Measurements from ENCODE around the gene SPEM1. TPM values are rescaled to one million over a fixed set of nuclear protein-coding genes. Genes with fewer than 3 reads are reported as not detected.
A peak's percentile ranks its signal among the peaks of the same experiment; 100 is the strongest.

Gene SPEM1
- total RNA-seq, 2 donors from 2014 or later, result not detected

DNA sequence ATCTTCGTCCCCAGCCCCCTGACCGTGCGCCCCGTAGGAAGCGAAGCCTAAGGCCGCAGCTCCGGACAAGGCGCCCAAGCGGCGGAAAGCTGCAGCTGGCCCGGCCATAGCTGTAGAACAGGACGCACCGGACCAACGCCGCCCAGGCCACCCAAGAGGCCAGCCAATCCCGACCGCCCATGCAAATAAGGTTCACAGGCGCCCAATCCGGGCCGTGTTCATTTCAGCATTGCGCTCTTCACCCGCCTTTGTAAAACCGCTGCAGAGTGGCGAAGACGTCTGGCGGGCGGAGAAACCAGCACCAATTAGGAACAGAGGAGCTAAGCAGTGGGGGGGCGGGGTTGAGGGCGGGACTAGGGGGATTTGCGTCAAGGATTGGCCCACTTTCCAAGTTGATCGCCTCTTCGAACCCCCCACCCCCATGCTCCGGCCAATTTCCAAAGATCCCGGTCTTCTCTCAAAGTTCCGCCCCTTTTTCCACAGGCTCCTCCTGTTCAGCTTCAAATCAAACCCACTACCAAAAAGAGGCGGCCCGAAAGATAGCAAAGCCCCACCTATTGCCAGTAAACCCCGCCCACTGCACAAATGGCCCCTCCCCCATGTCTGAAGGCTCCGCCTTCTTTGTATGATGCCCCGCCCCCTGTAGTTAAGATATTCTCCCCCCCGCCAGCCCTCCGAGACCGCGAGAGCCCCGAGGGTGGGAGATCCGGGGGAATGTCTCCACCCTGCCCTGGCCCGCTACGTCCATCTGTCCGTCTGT, 16.0 kb upstream of the SPEM1 start, which contains the start of gene TMEM256:
TMEM256 (minus strand) TSS at position 121 of the 760 bp plus-strand sequence; CDS start at position 108, 13 bp downstream.
- H3K36me3 ChIP-seq, result no peaks in the 10 kb centered on the region
- H3K4me1 ChIP-seq, result peaks cover 0 to 27% of the 10 kb centered on the region in 2 donors
- TF ChIP-seq, protein P1, sequence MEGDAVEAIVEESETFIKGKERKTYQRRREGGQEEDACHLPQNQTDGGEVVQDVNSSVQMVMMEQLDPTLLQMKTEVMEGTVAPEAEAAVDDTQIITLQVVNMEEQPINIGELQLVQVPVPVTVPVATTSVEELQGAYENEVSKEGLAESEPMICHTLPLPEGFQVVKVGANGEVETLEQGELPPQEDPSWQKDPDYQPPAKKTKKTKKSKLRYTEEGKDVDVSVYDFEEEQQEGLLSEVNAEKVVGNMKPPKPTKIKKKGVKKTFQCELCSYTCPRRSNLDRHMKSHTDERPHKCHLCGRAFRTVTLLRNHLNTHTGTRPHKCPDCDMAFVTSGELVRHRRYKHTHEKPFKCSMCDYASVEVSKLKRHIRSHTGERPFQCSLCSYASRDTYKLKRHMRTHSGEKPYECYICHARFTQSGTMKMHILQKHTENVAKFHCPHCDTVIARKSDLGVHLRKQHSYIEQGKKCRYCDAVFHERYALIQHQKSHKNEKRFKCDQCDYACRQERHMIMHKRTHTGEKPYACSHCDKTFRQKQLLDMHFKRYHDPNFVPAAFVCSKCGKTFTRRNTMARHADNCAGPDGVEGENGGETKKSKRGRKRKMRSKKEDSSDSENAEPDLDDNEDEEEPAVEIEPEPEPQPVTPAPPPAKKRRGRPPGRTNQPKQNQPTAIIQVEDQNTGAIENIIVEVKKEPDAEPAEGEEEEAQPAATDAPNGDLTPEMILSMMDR (IDR thresholded peaks at IDR 0.05), result no peak
- peak within 1 kb of the TSS; percentile 74 to 76 for H3K4me3 ChIP-seq
- peak; percentile 100 for DNase-seq (ENCODE audit: low spot score)
- peak within 1 kb of the TSS; percentile 91 to 94 for H3K27ac ChIP-seq
- H3K27me3 ChIP-seq, result no peaks in the 10 kb centered on the region
- H3K9me3 ChIP-seq, result no peaks in the 10 kb centered on the region

DNA sequence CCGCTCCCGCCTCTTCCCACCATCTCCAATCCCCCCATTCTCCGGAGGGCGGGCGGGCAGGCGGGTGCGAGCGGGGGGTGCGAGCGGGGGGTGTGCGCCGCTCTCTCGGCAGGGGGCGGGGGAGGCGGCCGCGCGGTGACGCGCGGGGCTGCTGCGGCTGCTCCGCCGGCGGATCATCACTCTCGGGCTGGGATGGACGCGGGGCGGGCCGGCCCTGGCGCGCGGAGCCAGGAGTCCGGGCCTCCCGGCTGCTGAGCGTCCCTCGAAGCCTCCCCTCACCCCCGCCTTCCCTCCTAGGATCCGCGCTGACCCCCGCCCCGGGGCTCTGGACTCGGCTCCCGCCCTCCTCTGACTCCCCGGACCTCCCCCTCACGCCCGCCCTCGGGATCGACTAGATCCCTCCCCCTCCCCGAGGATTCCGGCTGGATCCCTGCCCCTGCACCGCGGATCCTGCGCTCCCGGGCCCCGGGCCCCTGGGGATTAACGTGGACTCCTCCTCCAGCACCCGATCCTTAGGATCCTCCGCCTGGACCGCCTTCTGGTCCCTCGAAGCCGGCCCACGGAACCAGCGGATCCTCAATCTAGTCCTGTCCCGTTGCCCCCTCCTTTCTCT, 15.3 kb upstream of the SPEM1 start:
- peak overlapping the region; percentile 91 to 94 for H3K27ac ChIP-seq
- H3K36me3 ChIP-seq, result no peaks in the 10 kb centered on the region
- H3K9me3 ChIP-seq, result no peaks in the 10 kb centered on the region
- H3K27me3 ChIP-seq, result no peaks in the 10 kb centered on the region
- peak; percentile 64 for DNase-seq (ENCODE audit: low spot score)
- TF ChIP-seq, protein P1 (IDR thresholded peaks at IDR 0.05), result no peak
- H3K4me3 ChIP-seq, result peak overlapping the region; percentile 74 to 76
- peaks cover 0 to 27% of the 10 kb centered on the region in 2 donors for H3K4me1 ChIP-seq

DNA sequence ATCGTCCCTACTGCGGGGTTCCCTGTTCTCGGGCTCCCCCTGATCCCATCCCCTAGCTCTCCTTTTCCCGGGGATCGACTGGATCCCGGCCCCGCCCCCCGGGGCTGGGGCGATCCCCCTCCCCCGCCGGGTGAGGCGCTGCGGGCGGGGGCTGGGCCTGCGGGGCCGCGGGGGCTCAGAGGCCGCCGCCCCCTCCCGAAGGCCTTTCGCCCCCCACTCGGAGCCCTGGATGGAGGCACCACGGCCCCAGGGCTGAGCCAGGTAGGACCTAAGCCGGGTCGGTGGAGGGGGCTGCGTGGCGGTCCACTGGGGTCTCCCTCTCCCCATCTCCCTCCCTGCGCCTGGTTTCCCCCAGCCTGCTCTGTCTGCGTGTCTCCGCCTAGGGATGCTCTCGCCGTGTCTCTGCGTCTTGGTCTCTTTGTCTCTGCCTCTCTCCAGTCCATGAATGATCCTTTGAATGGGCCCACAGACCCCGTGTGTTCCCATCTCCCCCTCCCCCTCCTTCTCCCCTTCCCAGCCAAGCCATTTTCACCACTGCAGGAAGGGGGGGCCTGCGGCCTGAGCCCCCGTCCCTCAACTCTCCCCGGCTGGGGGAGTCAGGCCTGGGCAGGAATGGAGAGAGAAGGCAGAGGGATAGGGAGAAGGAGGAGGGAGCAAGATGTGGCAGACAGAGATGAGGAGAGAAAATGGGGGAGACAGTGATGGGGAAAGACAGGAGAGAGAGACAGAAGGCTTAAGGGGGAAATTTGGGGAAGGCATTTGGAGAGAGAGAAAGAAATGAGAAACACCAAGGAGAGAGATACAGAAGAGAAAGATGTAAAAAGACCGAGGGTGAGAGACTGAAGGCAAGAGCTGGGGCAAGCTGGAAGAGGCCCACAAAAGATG, 14.5 kb upstream of the SPEM1 start:
- TF ChIP-seq, protein P1 (IDR thresholded peaks at IDR 0.05), result no peak
- Histone ChIP-seq H3K36me3 (no peaks in the 10 kb centered on the region), H3K4me1 (peaks cover 0 to 27% of the 10 kb centered on the region in 2 donors), H3K27ac (peak overlapping the region; percentile 91 to 94), H3K9me3 (no peaks in the 10 kb centered on the region), H3K27me3 (no peaks in the 10 kb centered on the region), H3K4me3 (peak overlapping the region; percentile 74 to 76)
- no peak for DNase-seq (ENCODE audit: low spot score)

DNA sequence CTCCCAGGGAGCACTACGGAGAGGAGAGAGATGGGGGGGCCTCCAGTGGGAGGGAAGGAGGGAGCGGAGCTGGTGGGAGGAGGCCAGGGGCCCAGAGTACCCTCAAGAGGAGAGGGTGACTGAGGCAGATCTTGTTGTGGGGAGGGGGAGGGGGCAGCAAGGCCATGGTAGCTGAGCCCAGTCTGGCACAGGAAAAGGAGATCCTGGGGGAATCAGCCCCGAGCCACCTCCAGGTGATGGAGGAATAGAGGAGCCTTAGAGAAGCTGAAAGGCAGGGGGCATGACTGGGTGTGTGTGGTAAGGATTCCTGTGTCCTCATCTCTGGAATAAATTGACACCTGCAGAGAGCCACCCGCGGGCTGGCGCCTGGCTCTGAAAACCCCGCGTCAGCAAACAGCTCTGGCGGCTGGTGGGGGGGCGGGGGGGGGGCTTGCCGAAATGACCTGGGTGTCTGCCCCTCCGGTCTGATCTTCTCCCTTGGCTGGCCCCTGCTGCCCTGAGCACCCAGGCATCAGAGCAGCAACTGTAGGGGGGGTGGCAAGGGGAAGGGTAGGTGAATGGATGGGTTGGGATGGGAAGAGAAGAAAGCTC, 13.8 kb upstream of the SPEM1 start:
- H3K36me3 ChIP-seq, result no peaks in the 10 kb centered on the region
- H3K4me3 ChIP-seq, result no peak overlapping the region
- no peaks in the 10 kb centered on the region for H3K27me3 ChIP-seq
- peaks cover 0 to 27% of the 10 kb centered on the region in 2 donors for H3K4me1 ChIP-seq
- TF ChIP-seq, protein P1 (IDR thresholded peaks at IDR 0.05), result no peak
- H3K9me3 ChIP-seq, result no peaks in the 10 kb centered on the region
- H3K27ac ChIP-seq, result peak overlapping the region; percentile 91 to 94
- DNase-seq (ENCODE audit: low spot score), result no peak

DNA sequence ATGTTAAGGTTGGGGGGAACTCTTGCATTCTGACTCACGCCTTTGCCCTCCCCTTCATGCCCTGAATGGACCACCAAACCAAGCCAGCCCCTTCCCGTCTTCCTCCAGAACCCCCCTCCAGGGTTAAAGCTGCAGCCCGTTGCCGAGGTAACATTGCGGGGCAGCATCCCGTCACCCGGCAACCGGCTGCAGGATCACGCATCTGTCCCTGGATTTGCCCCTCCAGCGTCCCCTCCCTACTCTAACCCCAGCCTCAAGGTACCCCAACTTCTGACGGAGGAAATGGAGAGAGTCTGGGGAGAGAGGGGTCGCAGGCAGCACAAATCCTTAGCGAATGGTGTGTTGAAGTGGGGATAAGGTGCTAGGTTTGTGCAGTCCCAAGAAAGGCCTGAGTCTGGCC, 13.0 kb upstream of the SPEM1 start:
- H3K36me3 ChIP-seq, result no peaks in the 10 kb centered on the region

More for the DNA sequence above, 13.0 kb upstream of the SPEM1 start:
- Histone ChIP-seq H3K4me3 (no peak overlapping the region), H3K27me3 (no peaks in the 10 kb centered on the region), H3K27ac (no peak overlapping the region), H3K4me1 (peaks cover 0 to 26% of the 10 kb centered on the region in 2 donors), H3K9me3 (no peaks in the 10 kb centered on the region)
- TF ChIP-seq, protein P1 (IDR thresholded peaks at IDR 0.05), result no peak
- no peak for DNase-seq (ENCODE audit: low spot score)

Measured in right atrium auricular region (tissue), 2 donors.